Measurements from ENCODE around the gene LZTFL1. TPM values are rescaled to one million over a fixed set of nuclear protein-coding genes. Genes with fewer than 3 reads are reported as not detected.
A peak's percentile ranks its signal among the peaks of the same experiment; 100 is the strongest.

Gene LZTFL1
- total RNA-seq, 1 experiment from 2014 or later: 21.0 TPM

- peak overlapping the region in 1 of 2 experiments; percentile 58; a peak in 1 of 4 replicates for H3K4me3 ChIP-seq (replicated peaks in 1 of 2; ENCODE audit: low read depth in 1 of 2, low read length in 2 of 2)
- no peaks in the 10 kb centered on the region for H3K9me3 ChIP-seq (ENCODE audit: control insufficient read depth in 1 of 2, insufficient read depth in 1 of 2, low read depth in 1 of 2, low read length in 2 of 2)
- no peaks in the 10 kb centered on the region for H3K36me3 ChIP-seq (ENCODE audit: control insufficient read depth in 1 of 2, insufficient read depth in 2 of 2, low read length in 2 of 2)
- H3K9me2 ChIP-seq (ENCODE audit: insufficient read depth): no peaks in the 10 kb centered on the region
- BruUV-seq (replicated peaks): no TSS peak
- no peaks in the 10 kb centered on the region for H4K20me1 ChIP-seq (ENCODE audit: insufficient read depth)
- ATAC-seq (no peak), DNase-seq (ENCODE audit: low read depth, low spot score) (no peak)
- no peak overlapping the region for H3K9ac ChIP-seq (ENCODE audit: low read length)
- H3K79me2 ChIP-seq (ENCODE audit: insufficient read depth, low read length): no peaks in the 10 kb centered on the region
- H3K4me2 ChIP-seq (ENCODE audit: low read length): peak overlapping the region; percentile 69
- no peaks in the 10 kb centered on the region for H3K27me3 ChIP-seq (ENCODE audit: insufficient read depth, low read length)
- H2AFZ ChIP-seq (ENCODE audit: low read depth, low read length, poor library complexity, severe bottlenecking): peak overlapping the region; percentile 22
- intact Hi-C loops (cut with micrococcal nuclease): no loop called here
- no peak overlapping the region for H3K27ac ChIP-seq (ENCODE audit: low read depth, low read length)
- ChIA-PET RAD21 (ENCODE audit: low non-redundant PET in 1 of 2, low total read pairs in 2 of 2, uncharacterized antibody in 2 of 2, unreplicated experiment in 2 of 2) (no interaction called here), POLR2A (no interaction called here), CTCF (interaction anchor here (1.3 kb wide), 1 partner anchor 34 kb away, joined by 3 read pairs; no protein-coding TSS in a partner anchor)
- TF ChIP-seq CBX3 (IDR thresholded peaks at IDR 0.05; ENCODE audit: low read depth) (no peak), ELF1 (IDR thresholded peaks at IDR 0.05; ENCODE audit: borderline replicate concordance, low read depth) (no peak)
- H3K4me1 ChIP-seq (ENCODE audit: control insufficient read depth in 1 of 2, insufficient read depth in 2 of 2, low read length in 2 of 2): peaks cover 3 to 19% of the 10 kb centered on the region in 2 experiments; a peak in 2 of 4 replicates
These were observed 46.4 kb downstream of the LZTFL1 start for GRCh38 chr3:45795509-45795881.

DNA sequence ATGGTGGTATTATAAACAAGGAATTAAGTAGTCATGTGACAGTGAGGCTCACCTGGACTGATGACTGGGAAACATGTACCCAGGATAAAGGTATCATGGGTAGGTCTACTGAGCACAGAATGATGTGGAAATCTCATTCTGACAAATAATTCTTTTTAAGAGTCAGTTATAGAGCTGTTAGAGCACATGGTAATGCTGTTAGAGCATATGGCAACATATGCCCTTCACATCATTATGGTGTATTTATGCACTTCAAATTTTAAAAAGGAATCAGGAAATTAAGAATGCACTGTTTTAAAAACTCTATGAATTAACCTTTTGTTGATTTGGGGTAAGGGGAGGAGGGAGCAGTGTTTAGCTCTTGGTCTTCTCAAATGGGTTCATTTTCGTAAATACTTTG is 47.3 kb downstream of the LZTFL1 start:
- BruUV-seq (replicated peaks): no TSS peak
- Histone ChIP-seq H3K79me2 (ENCODE audit: insufficient read depth, low read length) (no peaks in the 10 kb centered on the region), H2AFZ (ENCODE audit: low read depth, low read length, poor library complexity, severe bottlenecking) (no peak overlapping the region), H3K9ac (ENCODE audit: low read length) (no peak overlapping the region), H3K4me3 (replicated peaks in 1 of 2; ENCODE audit: low read depth in 1 of 2, low read length in 2 of 2) (no peak overlapping the region), H3K4me2 (ENCODE audit: low read length) (peak overlapping the region; percentile 38; the same call in 1 of the 2 replicates), H3K9me3 (ENCODE audit: control insufficient read depth in 1 of 2, insufficient read depth in 1 of 2, low read depth in 1 of 2, low read length in 2 of 2) (no peaks in the 10 kb centered on the region), H3K9me2 (ENCODE audit: insufficient read depth) (no peaks in the 10 kb centered on the region), H3K27ac (ENCODE audit: low read depth, low read length) (no peak overlapping the region), H3K4me1 (ENCODE audit: control insufficient read depth in 1 of 2, insufficient read depth in 2 of 2, low read length in 2 of 2) (peaks cover 3 to 17% of the 10 kb centered on the region in 2 experiments; a peak in 2 of 4 replicates), H3K36me3 (ENCODE audit: control insufficient read depth in 1 of 2, insufficient read depth in 2 of 2, low read length in 2 of 2) (no peaks in the 10 kb centered on the region), H3K27me3 (ENCODE audit: insufficient read depth, low read length) (no peaks in the 10 kb centered on the region), H4K20me1 (ENCODE audit: insufficient read depth) (no peaks in the 10 kb centered on the region)
- DNase-seq (ENCODE audit: low read depth, low spot score): no peak
- ATAC-seq: no peak
- ChIA-PET CTCF (interaction anchor here (1.3 kb wide), 1 partner anchor 34 kb away, joined by 3 read pairs; no protein-coding TSS in a partner anchor), RAD21 (ENCODE audit: low non-redundant PET in 1 of 2, low total read pairs in 2 of 2, uncharacterized antibody in 2 of 2, unreplicated experiment in 2 of 2) (no interaction called here), POLR2A (no interaction called here)
- intact Hi-C loops (cut with micrococcal nuclease): no loop called here
- TF ChIP-seq ZFX (IDR thresholded peaks at IDR 0.05) (no peak), POLR2A (IDR thresholded peaks at IDR 0.05; ENCODE audit: borderline replicate concordance, extremely low read depth, insufficient read depth, insufficient read length) (no peak), REST (IDR thresholded peaks at IDR 0.05; ENCODE audit: low read depth) (no peak), ATF3 (IDR thresholded peaks at IDR 0.05) (no peak), TCF7L2 (IDR thresholded peaks at IDR 0.05; ENCODE audit: borderline replicate concordance, extremely low read depth, insufficient read depth, insufficient read length) (no peak), CBX3 (IDR thresholded peaks at IDR 0.05; ENCODE audit: low read depth) (no peak), EZH2phosphoT487 (IDR thresholded peaks at IDR 0.05; ENCODE audit: borderline replicate concordance) (no peak), CEBPB (IDR thresholded peaks at IDR 0.05; ENCODE audit: low read depth) (no peak), EZH2 (IDR thresholded peaks at IDR 0.05) (no peak), SIN3A (IDR thresholded peaks at IDR 0.05; ENCODE audit: low read depth) (no peak), EGR1 (IDR thresholded peaks at IDR 0.05; ENCODE audit: low read depth) (no peak), ZNF274 (IDR thresholded peaks at IDR 0.05; ENCODE audit: low read depth, low read length) (no peak), JUND (IDR thresholded peaks at IDR 0.05) (no peak)
- TF ChIP-seq, protein P1, sequence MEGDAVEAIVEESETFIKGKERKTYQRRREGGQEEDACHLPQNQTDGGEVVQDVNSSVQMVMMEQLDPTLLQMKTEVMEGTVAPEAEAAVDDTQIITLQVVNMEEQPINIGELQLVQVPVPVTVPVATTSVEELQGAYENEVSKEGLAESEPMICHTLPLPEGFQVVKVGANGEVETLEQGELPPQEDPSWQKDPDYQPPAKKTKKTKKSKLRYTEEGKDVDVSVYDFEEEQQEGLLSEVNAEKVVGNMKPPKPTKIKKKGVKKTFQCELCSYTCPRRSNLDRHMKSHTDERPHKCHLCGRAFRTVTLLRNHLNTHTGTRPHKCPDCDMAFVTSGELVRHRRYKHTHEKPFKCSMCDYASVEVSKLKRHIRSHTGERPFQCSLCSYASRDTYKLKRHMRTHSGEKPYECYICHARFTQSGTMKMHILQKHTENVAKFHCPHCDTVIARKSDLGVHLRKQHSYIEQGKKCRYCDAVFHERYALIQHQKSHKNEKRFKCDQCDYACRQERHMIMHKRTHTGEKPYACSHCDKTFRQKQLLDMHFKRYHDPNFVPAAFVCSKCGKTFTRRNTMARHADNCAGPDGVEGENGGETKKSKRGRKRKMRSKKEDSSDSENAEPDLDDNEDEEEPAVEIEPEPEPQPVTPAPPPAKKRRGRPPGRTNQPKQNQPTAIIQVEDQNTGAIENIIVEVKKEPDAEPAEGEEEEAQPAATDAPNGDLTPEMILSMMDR (IDR thresholded peaks at IDR 0.05 in 2 of 3, conservative IDR thresholded peaks at IDR 0.05 in 1 of 3; ENCODE audit: borderline replicate concordance in 1 of 3, insufficient read depth in 1 of 3, low read depth in 2 of 3, low read length in 2 of 3): no peak
